Neural cell (in vitro differentiated cells): ENCODE measurements around the gene THAP7. TPM values are rescaled to one million over a fixed set of nuclear protein-coding genes. Genes with fewer than 3 reads are reported as not detected.

Experiments
- H2AFZ ChIP-seq: fragments of 200-600, 300-800 bp; sonication (generic), shearing (Covaris generic); 2 replicates; pipeline ENCODE4 v1.6.0; 2014; ENCODE audit warnings: low read depth, mild to moderate bottlenecking, antibody characterized with exemption, low read length, moderate library complexity
- H3F3A ChIP-seq: fragments of 200-600 bp; shearing (Covaris generic); 2 replicates; pipeline ENCODE4 v1.6.1; 2016; ENCODE audit warnings: mild to moderate bottlenecking, moderate library complexity, mixed read lengths, antibody characterized with exemption, low read length; ENCODE audit not compliant: insufficient read depth, poor library complexity, severe bottlenecking
- H3K27ac ChIP-seq: fragments of 200-600, 300-800 bp; sonication (generic), shearing (Covaris generic); 2 replicates; pipeline ENCODE4 v1.5.1; 2014; ENCODE audit warnings: mild to moderate bottlenecking, low read length, moderate library complexity
- H3K27me3 ChIP-seq: fragments of 300-800, 200-600 bp; sonication (generic), shearing (Covaris generic); 2 replicates; pipeline ENCODE4 v1.6.0; 2014; ENCODE audit warnings: mild to moderate bottlenecking, low read depth, low read length, moderate library complexity; ENCODE audit not compliant: insufficient read depth
- H3K36me3 ChIP-seq: fragments of 300-800, 200-600 bp; sonication (generic), shearing (Covaris generic); 2 replicates; pipeline ENCODE4 v1.5.1; 2014; ENCODE audit warnings: mild to moderate bottlenecking, antibody characterized with exemption, low read length, moderate library complexity; ENCODE audit not compliant: insufficient read depth
- H3K4me2 ChIP-seq: fragments of 300-800, 200-600 bp; sonication (generic), shearing (Covaris generic); 2 replicates; pipeline ENCODE4 v1.6.0; 2014; ENCODE audit warnings: mild to moderate bottlenecking, low read length
- H3K4me3 ChIP-seq: fragments of 300-800, 200-600 bp; sonication (generic), shearing (Covaris generic); 2 replicates; pipeline ENCODE4 v1.5.1; 2014; ENCODE audit warnings: mild to moderate bottlenecking, low read length, moderate library complexity
- H3K79me2 ChIP-seq: fragments of 200-600 bp; shearing (Covaris generic); replicated peaks from 2 replicates; pipeline ENCODE4 v1.6.0; 2014; ENCODE audit warnings: mild to moderate bottlenecking, low read length, moderate library complexity; ENCODE audit not compliant: insufficient read depth
- H3K9ac ChIP-seq: fragments of 300-800, 200-600 bp; sonication (generic), shearing (Covaris generic); 2 replicates; pipeline ENCODE4 v1.6.1; 2016; ENCODE audit warnings: mild to moderate bottlenecking, low read length, mixed read lengths
- H3K9me2 ChIP-seq: fragments of 200-600 bp; shearing (Covaris generic); 2 replicates; pipeline ENCODE4 v1.6.1; 2016; ENCODE audit warnings: mild to moderate bottlenecking, low read length, mixed read lengths; ENCODE audit not compliant: insufficient read depth
- H3K9me3 ChIP-seq: fragments of 200-600, 300-800 bp; sonication (generic), shearing (Covaris generic); 2 replicates; pipeline ENCODE4 v1.6.1; 2016; ENCODE audit warnings: mild to moderate bottlenecking, mixed run types, low read length, moderate library complexity, mixed read lengths
- H4K20me1 ChIP-seq: fragments of 200-600 bp; shearing (Covaris generic); 2 replicates; pipeline ENCODE4 v1.6.1; 2016; ENCODE audit warnings: mild to moderate bottlenecking, mixed run types; ENCODE audit not compliant: insufficient read depth
- CTCF ChIP-seq: fragments of 450-650 bp; IDR thresholded peaks from 2 replicates; pipeline ENCODE4 v1.5.1; 2014; ENCODE audit warnings: antibody characterized with exemption, mild to moderate bottlenecking, moderate library complexity; ENCODE audit not compliant: poor library complexity, severe bottlenecking
- EP300 ChIP-seq: fragments of 450-650 bp; conservative IDR thresholded peaks from 2 replicates; pipeline ENCODE4 v1.6.1; 2014; ENCODE audit warnings: antibody characterized with exemption, mild to moderate bottlenecking, moderate library complexity; ENCODE audit not compliant: poor library complexity, severe bottlenecking
- EZH2 ChIP-seq: fragments of 200-600, 300-800 bp; shearing (Covaris generic), sonication (generic); IDR thresholded peaks from 2 replicates; pipeline ENCODE4 v1.6.1; 2014; ENCODE audit warnings: antibody characterized with exemption, low read length, borderline replicate concordance, mild to moderate bottlenecking; ENCODE audit not compliant: insufficient read depth, poor library complexity, severe bottlenecking
- MXI1 ChIP-seq: fragments of 450-650 bp; conservative IDR thresholded peaks from 2 replicates; pipeline ENCODE4 v1.6.1; 2014; ENCODE audit warnings: antibody characterized with exemption, mild to moderate bottlenecking; ENCODE audit not compliant: poor library complexity, severe bottlenecking
- POLR2AphosphoS5 ChIP-seq: IDR thresholded peaks from 2 replicates; pipeline ENCODE4 v1.6.1; 2012
- RAD21 ChIP-seq: fragments of 450-650 bp; conservative IDR thresholded peaks from 2 replicates; pipeline ENCODE4 v1.6.1; 2014; ENCODE audit warnings: antibody characterized with exemption, mild to moderate bottlenecking, moderate library complexity
- REST ChIP-seq: IDR thresholded peaks from 2 replicates; pipeline ENCODE4 v1.6.1; 2012; ENCODE audit warnings: borderline replicate concordance
- SMC3 ChIP-seq: fragments of 450-650 bp; conservative IDR thresholded peaks from 2 replicates; pipeline ENCODE4 v1.6.1; 2014; ENCODE audit warnings: antibody characterized with exemption, mild to moderate bottlenecking, moderate library complexity; ENCODE audit not compliant: poor library complexity
- TAF1 ChIP-seq: IDR thresholded peaks from 2 replicates; pipeline ENCODE4 v1.6.1; 2012; ENCODE audit warnings: low read depth
- polyA plus RNA-seq: library from polyadenylated mRNA; depleted of rRNA; stranded (reverse); fragments of >200 nt; gene quantifications from 2 replicates; pipeline ENCODE4 v1.2.3, GENCODE V29; 2014

Gene THAP7
- polyA plus RNA-seq, 1 donor from 2014 or later, result 28.7 TPM

GRCh38 chr22:21038405-21038804, 36.5 kb upstream of the THAP7 start:
- Histone ChIP-seq H3K36me3 (no peaks in the 10 kb centered on the region), H3K4me3 (no peak overlapping the region), H3K9me3 (no peaks in the 10 kb centered on the region), H3K79me2 (no peaks in the 10 kb centered on the region), H3K27ac (no peak overlapping the region), H3K9me2 (no peaks in the 10 kb centered on the region), H3K27me3 (no peaks in the 10 kb centered on the region), H3F3A (no peaks in the 10 kb centered on the region), H3K4me2 (no peak overlapping the region), H4K20me1 (no peaks in the 10 kb centered on the region), H3K9ac (no peak overlapping the region), H2AFZ (no peak overlapping the region)
- TF ChIP-seq MXI1, result no peak
- no peak for TF ChIP-seq EP300
- no peak for TF ChIP-seq RAD21
- no peak for TF ChIP-seq CTCF
- TF ChIP-seq EZH2, result no peak
- TF ChIP-seq REST, result no peak
- TF ChIP-seq TAF1, result no peak
- TF ChIP-seq POLR2AphosphoS5, result no peak
- no peak for TF ChIP-seq SMC3

- H3K4me2 ChIP-seq, result no peak overlapping the region
- H3K9me3 ChIP-seq, result no peaks in the 10 kb centered on the region
- H4K20me1 ChIP-seq, result no peaks in the 10 kb centered on the region
- no peak overlapping the region for H2AFZ ChIP-seq
- H3K36me3 ChIP-seq, result no peaks in the 10 kb centered on the region
- no peak overlapping the region for H3K4me3 ChIP-seq
- no peak overlapping the region for H3K9ac ChIP-seq
- H3K27ac ChIP-seq, result no peak overlapping the region
- no peak for TF ChIP-seq REST
- no peak for TF ChIP-seq CTCF
- TF ChIP-seq EP300, result no peak
- no peak for TF ChIP-seq SMC3
- TF ChIP-seq MXI1, result no peak
- no peak for TF ChIP-seq TAF1
- no peak for TF ChIP-seq POLR2AphosphoS5
- no peak for TF ChIP-seq RAD21
- TF ChIP-seq EZH2, result no peak
- no peaks in the 10 kb centered on the region for H3K9me2 ChIP-seq
- no peaks in the 10 kb centered on the region for H3K79me2 ChIP-seq
- peaks cover 4% of the 10 kb centered on the region for H3K27me3 ChIP-seq
- H3F3A ChIP-seq, result no peaks in the 10 kb centered on the region
These were observed 33.1 kb upstream of the THAP7 start for GRCh38 chr22:21034989-21035388.
